Astrocyte (in vitro differentiated cells and primary cell): ENCODE results near the gene RGS19.

Experiments
- EZH2 ChIP-seq: IDR thresholded peaks from 2 replicates; pipeline ENCODE4 v1.6.1; 2012; ENCODE audit warnings: mild to moderate bottlenecking, low read length, inconsistent platforms; ENCODE audit not compliant: insufficient read depth
- TF ChIP-seq, protein P1 (sequence below): IDR thresholded peaks from 2 replicates; pipeline ENCODE4 v1.5.1; 2011; ENCODE audit warnings: low read depth, mild to moderate bottlenecking, inconsistent platforms, low read length, moderate library complexity; ENCODE audit not compliant: insufficient read depth

DNA sequence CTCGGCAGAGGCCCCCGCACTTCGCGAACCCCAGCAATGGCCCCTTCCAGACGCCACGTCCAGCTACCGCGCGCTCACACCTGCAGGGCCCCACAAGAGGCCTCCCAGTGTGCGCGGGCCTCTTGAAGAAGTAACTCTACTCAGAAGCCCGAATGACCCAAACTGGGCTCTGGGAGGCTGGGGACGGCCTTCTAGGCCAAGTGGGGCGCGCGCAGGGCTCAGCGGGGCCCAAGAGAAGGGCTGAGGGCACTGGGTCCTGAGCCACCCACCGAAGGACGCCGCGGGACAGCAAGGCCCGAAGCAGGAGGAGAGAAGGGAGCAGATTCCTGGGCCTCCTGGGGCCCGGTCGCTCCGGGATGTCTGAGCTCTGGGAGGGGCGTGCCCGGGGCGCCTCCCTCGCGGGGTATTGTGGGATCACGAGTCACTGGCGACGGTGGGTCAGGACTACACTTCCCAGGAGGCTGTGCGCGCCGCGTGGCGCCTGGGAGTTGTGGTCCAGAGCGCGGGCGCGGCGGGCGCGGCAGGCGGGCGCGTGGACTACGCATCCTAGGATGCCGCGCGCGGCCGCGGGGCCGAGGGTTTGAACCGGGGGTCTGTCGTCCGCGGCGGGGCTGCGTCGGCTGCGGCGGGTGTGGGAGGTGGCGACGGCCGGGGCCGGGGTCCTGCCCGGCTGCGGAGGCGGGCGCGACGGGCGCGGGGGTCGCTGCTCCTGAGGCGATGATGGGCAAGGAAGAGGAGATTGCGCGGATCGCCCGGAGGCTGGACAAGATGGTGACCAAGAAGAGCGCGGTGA, 16.5 kb downstream of the RGS19 start, which contains the start of gene TCEA2:
- TF ChIP-seq, protein P1, sequence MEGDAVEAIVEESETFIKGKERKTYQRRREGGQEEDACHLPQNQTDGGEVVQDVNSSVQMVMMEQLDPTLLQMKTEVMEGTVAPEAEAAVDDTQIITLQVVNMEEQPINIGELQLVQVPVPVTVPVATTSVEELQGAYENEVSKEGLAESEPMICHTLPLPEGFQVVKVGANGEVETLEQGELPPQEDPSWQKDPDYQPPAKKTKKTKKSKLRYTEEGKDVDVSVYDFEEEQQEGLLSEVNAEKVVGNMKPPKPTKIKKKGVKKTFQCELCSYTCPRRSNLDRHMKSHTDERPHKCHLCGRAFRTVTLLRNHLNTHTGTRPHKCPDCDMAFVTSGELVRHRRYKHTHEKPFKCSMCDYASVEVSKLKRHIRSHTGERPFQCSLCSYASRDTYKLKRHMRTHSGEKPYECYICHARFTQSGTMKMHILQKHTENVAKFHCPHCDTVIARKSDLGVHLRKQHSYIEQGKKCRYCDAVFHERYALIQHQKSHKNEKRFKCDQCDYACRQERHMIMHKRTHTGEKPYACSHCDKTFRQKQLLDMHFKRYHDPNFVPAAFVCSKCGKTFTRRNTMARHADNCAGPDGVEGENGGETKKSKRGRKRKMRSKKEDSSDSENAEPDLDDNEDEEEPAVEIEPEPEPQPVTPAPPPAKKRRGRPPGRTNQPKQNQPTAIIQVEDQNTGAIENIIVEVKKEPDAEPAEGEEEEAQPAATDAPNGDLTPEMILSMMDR = no peak
- no peak for TF ChIP-seq EZH2
